ENCODE results near the gene LRRC36.

DNA sequence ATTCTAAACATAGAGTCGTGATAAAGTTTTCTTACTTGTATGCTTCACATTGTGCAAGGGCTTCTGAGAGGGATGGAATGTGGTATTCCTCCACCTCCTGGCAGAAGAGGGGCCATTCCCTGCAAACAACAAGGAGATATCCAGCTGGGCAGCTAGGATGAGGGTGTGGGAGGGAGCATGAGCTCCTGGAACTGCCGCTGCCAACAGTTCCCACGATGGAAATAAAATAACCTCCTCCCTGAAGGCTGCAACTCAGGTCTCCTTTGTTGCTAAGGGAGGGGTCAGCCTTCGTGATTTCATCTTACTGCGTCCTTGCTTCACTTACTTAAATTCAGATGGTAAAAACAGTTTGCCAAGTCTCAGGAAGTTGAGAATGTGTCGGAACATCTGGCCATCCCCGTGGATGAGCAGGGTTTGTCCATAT is 31.7 kb upstream of the LRRC36 start:
- TF ChIP-seq POLR2A (IDR thresholded peaks at IDR 0.05; ENCODE audit: low read depth, low read length), result no peak
- TF ChIP-seq, protein P1, sequence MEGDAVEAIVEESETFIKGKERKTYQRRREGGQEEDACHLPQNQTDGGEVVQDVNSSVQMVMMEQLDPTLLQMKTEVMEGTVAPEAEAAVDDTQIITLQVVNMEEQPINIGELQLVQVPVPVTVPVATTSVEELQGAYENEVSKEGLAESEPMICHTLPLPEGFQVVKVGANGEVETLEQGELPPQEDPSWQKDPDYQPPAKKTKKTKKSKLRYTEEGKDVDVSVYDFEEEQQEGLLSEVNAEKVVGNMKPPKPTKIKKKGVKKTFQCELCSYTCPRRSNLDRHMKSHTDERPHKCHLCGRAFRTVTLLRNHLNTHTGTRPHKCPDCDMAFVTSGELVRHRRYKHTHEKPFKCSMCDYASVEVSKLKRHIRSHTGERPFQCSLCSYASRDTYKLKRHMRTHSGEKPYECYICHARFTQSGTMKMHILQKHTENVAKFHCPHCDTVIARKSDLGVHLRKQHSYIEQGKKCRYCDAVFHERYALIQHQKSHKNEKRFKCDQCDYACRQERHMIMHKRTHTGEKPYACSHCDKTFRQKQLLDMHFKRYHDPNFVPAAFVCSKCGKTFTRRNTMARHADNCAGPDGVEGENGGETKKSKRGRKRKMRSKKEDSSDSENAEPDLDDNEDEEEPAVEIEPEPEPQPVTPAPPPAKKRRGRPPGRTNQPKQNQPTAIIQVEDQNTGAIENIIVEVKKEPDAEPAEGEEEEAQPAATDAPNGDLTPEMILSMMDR (IDR thresholded peaks at IDR 0.05; ENCODE audit: extremely low read depth in 1 of 2, insufficient read depth in 1 of 2, low read depth in 1 of 2, low read length in 2 of 2), result no peak
